ENCODE data around the gene CARMIL3.
"Not testable (repeated sequence)": the region's sequence is repeated elsewhere in the genome, so short reads cannot be mapped to it uniquely, and the experiment has no call there.

CARMIL3 gene

GRCh38 chr14:24051789-24052655 lies at the start of gene CARMIL3:
TSS of gene CARMIL3 (plus strand) at chr14:24052009. CDS start at chr14:24052154, 145 bp downstream.
- peak within 1 kb of the TSS; percentile 49 to 54 for H3K4me3 ChIP-seq (replicated peaks in 1 of 2; ENCODE audit: low read depth in 2 of 2, low read length in 2 of 2)
- TF ChIP-seq CTCF (IDR thresholded peaks at IDR 0.05; ENCODE audit: low read depth, low read length) = no peak
- DNase-seq (ENCODE audit: low read depth in 2 of 2) = peak; percentile 32 to 52

- not testable (repeated sequence) for DNase-seq (ENCODE audit: low read depth in 2 of 2)
- H3K4me3 ChIP-seq (replicated peaks in 1 of 2; ENCODE audit: low read depth in 2 of 2, low read length in 2 of 2) = peak overlapping the region in 1 of 2 donors; percentile 28
Observed at GRCh38 chr14:24006471-24006816, 45.4 kb upstream of the CARMIL3 start.

GRCh38 chr14:24006817-24007652 lies 44.8 kb upstream of the CARMIL3 start:
- DNase-seq (ENCODE audit: low read depth in 2 of 2) = peak in 1 of 2 donors; percentile 19
- peak overlapping the region; percentile 26 to 42 for H3K4me3 ChIP-seq (replicated peaks in 1 of 2; ENCODE audit: low read depth in 2 of 2, low read length in 2 of 2)

- no peak for DNase-seq (ENCODE audit: low read depth in 2 of 2)
- TF ChIP-seq CTCF (IDR thresholded peaks at IDR 0.05; ENCODE audit: low read depth, low read length) = no peak
- no peak overlapping the region for H3K4me3 ChIP-seq (replicated peaks in 1 of 2; ENCODE audit: low read depth in 2 of 2, low read length in 2 of 2)
Observed at GRCh38 chr14:24011051-24011450, 40.8 kb upstream of the CARMIL3 start.

GRCh38 chr14:24012726-24013273 lies 39.0 kb upstream of the CARMIL3 start:
- peak in 1 of 2 donors; percentile 2 for DNase-seq (ENCODE audit: low read depth in 2 of 2)
- H3K4me3 ChIP-seq (replicated peaks in 1 of 2; ENCODE audit: low read depth in 2 of 2, low read length in 2 of 2) = not testable (repeated sequence)

GRCh38 chr14:24013654-24014514 lies 37.9 kb upstream of the CARMIL3 start:
- peak; percentile 77 to 81 for DNase-seq (ENCODE audit: low read depth in 2 of 2)
- TF ChIP-seq CTCF (IDR thresholded peaks at IDR 0.05; ENCODE audit: low read depth, low read length) = peak; percentile 91
- H3K4me3 ChIP-seq (replicated peaks in 1 of 2; ENCODE audit: low read depth in 2 of 2, low read length in 2 of 2) = no peak overlapping the region

GRCh38 chr14:24015745-24016144 lies 36.1 kb upstream of the CARMIL3 start:
- DNase-seq (ENCODE audit: low read depth in 2 of 2); H3K4me3 ChIP-seq (replicated peaks in 1 of 2; ENCODE audit: low read depth in 2 of 2, low read length in 2 of 2): not testable (repeated sequence)

- DNase-seq (ENCODE audit: low read depth in 2 of 2); H3K4me3 ChIP-seq (replicated peaks in 1 of 2; ENCODE audit: low read depth in 2 of 2, low read length in 2 of 2): not testable (repeated sequence)
Observed at GRCh38 chr14:24018978-24019377, 32.8 kb upstream of the CARMIL3 start.

- H3K4me3 ChIP-seq (replicated peaks in 1 of 2; ENCODE audit: low read depth in 2 of 2, low read length in 2 of 2); DNase-seq (ENCODE audit: low read depth in 2 of 2): not testable (repeated sequence)
Observed at GRCh38 chr14:24019944-24020343, 31.9 kb upstream of the CARMIL3 start.

GRCh38 chr14:24020520-24020919 lies 31.3 kb upstream of the CARMIL3 start:
- not testable (repeated sequence) for DNase-seq (ENCODE audit: low read depth in 2 of 2); H3K4me3 ChIP-seq (replicated peaks in 1 of 2; ENCODE audit: low read depth in 2 of 2, low read length in 2 of 2)

GRCh38 chr14:24024939-24025418 lies 26.8 kb upstream of the CARMIL3 start:
- DNase-seq (ENCODE audit: low read depth in 2 of 2); H3K4me3 ChIP-seq (replicated peaks in 1 of 2; ENCODE audit: low read depth in 2 of 2, low read length in 2 of 2): not testable (repeated sequence)

- not testable (repeated sequence) for H3K4me3 ChIP-seq (replicated peaks in 1 of 2; ENCODE audit: low read depth in 2 of 2, low read length in 2 of 2)
Observed at GRCh38 chr14:24029687-24030086, 22.1 kb upstream of the CARMIL3 start.

GRCh38 chr14:24031331-24031730 lies 20.5 kb upstream of the CARMIL3 start:
- not testable (repeated sequence) for DNase-seq (ENCODE audit: low read depth in 2 of 2); H3K4me3 ChIP-seq (replicated peaks in 1 of 2; ENCODE audit: low read depth in 2 of 2, low read length in 2 of 2)

More at GRCh38 chr14:24029687-24030086, 22.1 kb upstream of the CARMIL3 start:
- not testable (repeated sequence) for DNase-seq (ENCODE audit: low read depth in 2 of 2)

All from cardiac fibroblast (primary cell).